Activated CD8-positive, alpha-beta T cell treated with anti-CD3 and anti-CD28 coated beads, Interleukin-2, amount 10 ng/mL, durations not matched to agents 7 days and 5 days (primary cell): ENCODE data around the gene GFRA1. TPM values are rescaled to one million over a fixed set of nuclear protein-coding genes. Genes with fewer than 3 reads are reported as not detected.

Experiments used
- ATAC-seq: fragments of 150-1000 bp; cut with Tn5 transposase; one replicate; pipeline ENCODE4 v1.10.0; 2021; ENCODE audit warnings: moderate library complexity
- CTCF ChIA-PET: fragments of 350-600 bp; sonication (Branson Sonifier 250); formaldehyde crosslinking; loops from one replicate; lab custom pipeline; 2021; ENCODE audit warnings: antibody characterized with exemption; lab: Charles Lee
- POLR2A ChIA-PET: fragments of 350-600 bp; sonication (Branson Sonifier 250); formaldehyde crosslinking; loops from one replicate; lab custom pipeline; 2021; ENCODE audit warnings: antibody characterized with exemption; lab: Charles Lee
- DNase-seq: peaks from one replicate; pipeline ENCODE4 v3.0.0-alpha.2; 2020
- H3K27ac Mint-ChIP-seq: one replicate; pipeline ENCODE4 v1.8.0; 2021; ENCODE audit warnings: mild to moderate bottlenecking, mixed read lengths
- H3K27me3 Mint-ChIP-seq: one replicate; pipeline ENCODE4 v1.8.0; 2021; ENCODE audit warnings: low read depth, mixed read lengths
- H3K36me3 Mint-ChIP-seq: one replicate; pipeline ENCODE4 v1.8.0; 2021; ENCODE audit warnings: low read depth, mixed read lengths
- H3K4me1 Mint-ChIP-seq: one replicate; pipeline ENCODE4 v1.8.0; 2021; ENCODE audit warnings: low read depth, mixed read lengths
- H3K4me3 Mint-ChIP-seq: one replicate; pipeline ENCODE4 v1.8.0; 2021; ENCODE audit warnings: mild to moderate bottlenecking, mixed read lengths
- H3K9me3 Mint-ChIP-seq: one replicate; pipeline ENCODE4 v1.8.0; 2022; ENCODE audit warnings: mixed read lengths; ENCODE audit not compliant: insufficient read depth
- total RNA-seq, 2 experiments: library from RNA; stranded (reverse); gene quantifications; one replicate each; pipeline ENCODE4 v1.2.3, GENCODE V29; 2021

GFRA1 gene
- total RNA-seq, 2 experiments from 2014 or later = not detected

DNA sequence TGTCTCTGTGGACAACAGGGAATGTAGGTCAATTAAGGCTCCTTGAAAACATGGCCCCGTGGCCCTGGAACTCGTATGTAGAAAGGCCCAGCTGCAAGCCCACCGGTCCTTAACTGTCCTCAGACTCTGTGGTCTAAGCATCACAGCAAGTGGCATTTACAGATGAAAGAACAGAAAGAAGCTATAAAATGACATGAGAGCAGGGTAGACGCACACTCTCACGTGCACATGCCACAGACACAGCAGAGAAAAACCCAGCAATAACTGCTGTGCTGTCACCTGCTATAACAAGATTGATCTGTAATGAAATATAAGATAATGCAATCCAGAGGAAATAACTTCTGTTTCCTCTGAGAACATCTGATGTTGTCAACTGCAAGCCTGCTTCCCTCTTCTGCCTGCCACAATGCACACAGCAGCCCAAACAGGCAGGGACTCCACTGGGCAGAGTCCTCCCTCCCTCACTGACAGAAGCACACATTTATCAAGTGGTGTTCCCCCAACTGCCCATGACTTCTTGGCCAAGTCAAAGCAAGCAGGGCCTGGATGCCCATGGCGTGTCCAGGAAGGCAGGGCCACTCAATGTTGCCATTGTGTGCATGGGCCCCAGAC is 63.9 kb downstream of the GFRA1 start:
- Mint-ChIP-seq H3K27me3 (no peaks in the 10 kb centered on the region), H3K4me3 (no peak overlapping the region), H3K36me3 (no peaks in the 10 kb centered on the region), H3K9me3 (no peaks in the 10 kb centered on the region), H3K4me1 (no peaks in the 10 kb centered on the region), H3K27ac (no peak overlapping the region)
- ChIA-PET CTCF (no interaction called here), POLR2A (no interaction called here)
- ATAC-seq (no peak), DNase-seq (no peak)

DNA sequence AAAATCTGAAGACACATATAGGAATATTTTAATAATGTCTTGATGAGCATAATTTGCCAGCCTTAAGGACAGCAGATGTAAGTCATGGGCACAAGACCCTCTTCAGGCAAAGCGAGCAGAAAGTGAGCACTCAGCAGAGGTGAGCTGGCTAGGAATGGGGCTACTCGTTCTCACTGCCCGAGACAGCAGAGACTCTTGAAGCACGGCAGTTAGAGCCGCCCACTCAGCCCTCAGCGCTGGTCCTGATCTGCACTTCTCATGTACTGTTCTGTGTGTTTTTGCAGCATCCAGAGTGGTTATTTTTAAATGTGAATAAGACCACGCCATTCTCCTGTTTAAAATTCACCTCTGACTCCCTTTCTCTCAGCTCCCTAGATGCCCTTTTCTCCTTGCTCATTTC is 65.3 kb downstream of the GFRA1 start:
- ChIA-PET CTCF (no interaction called here), POLR2A (no interaction called here)
- no peak overlapping the region for H3K27ac Mint-ChIP-seq
- H3K4me1 Mint-ChIP-seq = no peaks in the 10 kb centered on the region
- H3K27me3 Mint-ChIP-seq = no peaks in the 10 kb centered on the region
- H3K4me3 Mint-ChIP-seq = no peak overlapping the region
- no peak for DNase-seq
- no peaks in the 10 kb centered on the region for H3K9me3 Mint-ChIP-seq
- no peaks in the 10 kb centered on the region for H3K36me3 Mint-ChIP-seq
- no peak for ATAC-seq

DNA sequence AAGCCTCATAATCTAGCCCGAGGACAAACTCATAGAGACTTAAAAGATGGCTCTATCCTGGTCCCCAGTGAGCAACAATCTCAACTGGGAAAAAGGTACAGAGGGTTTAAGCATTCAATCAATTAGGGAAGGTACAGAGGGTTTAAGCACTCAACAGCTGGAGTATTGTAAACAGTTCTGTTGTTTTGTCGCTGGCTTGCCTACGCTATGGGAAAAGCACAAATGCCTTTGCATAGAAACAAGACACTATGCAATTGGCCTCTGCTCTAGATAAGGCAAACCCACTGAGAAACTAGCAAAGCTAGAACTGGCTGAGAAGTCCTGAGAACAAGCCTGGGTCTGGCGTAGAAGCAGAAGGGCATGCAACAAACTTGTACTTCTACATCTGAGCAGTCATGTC is 69.3 kb downstream of the GFRA1 start:
- Mint-ChIP-seq H3K27me3 (no peaks in the 10 kb centered on the region), H3K4me1 (no peaks in the 10 kb centered on the region), H3K9me3 (no peaks in the 10 kb centered on the region), H3K36me3 (no peaks in the 10 kb centered on the region), H3K27ac (no peak overlapping the region), H3K4me3 (no peak overlapping the region)
- ChIA-PET POLR2A (no interaction called here), CTCF (no interaction called here)
- DNase-seq = no peak
- ATAC-seq = no peak

DNA sequence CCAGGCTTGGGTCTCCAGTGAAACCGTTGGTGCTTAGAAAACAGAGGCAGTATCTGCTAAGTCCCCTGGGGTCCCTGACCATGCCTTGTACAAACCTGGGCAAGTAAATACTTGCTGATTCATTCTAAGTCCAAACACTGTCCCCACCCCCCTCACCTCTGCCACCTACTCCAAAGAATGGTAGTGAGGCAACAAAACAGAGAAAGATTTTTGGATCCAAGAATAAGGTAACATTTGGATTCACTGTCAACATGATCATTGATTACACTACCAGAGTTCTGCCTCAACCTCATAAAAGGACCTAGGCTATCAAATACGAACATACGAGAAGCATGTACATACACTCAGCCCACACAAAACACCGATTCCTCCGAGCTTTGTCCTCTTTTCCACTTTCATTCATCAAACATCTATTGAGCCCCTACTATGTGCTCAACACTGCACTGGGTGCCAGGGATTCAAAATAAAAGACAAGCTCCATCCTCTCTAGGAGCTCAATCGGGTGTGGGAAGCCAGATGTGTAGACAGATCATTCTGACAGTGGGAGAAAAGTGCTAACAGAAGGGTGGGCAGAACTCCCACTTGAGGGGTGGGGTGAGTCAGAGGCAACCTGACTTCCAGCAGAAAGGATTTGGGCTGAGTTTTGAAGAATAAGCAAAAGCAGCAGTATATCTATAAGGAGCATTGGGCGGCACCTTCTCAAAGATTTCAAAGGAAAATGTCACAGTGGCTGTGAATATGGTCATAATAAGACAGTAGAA is 71.2 kb downstream of the GFRA1 start:
- CTCF ChIA-PET = no interaction called here
- no peaks in the 10 kb centered on the region for H3K4me1 Mint-ChIP-seq
- no peaks in the 10 kb centered on the region for H3K9me3 Mint-ChIP-seq
- no peak overlapping the region for H3K27ac Mint-ChIP-seq
- H3K27me3 Mint-ChIP-seq = no peaks in the 10 kb centered on the region
- no peaks in the 10 kb centered on the region for H3K36me3 Mint-ChIP-seq
- POLR2A ChIA-PET = no interaction called here
- ATAC-seq (no peak), DNase-seq (no peak)
- H3K4me3 Mint-ChIP-seq = no peak overlapping the region

DNA sequence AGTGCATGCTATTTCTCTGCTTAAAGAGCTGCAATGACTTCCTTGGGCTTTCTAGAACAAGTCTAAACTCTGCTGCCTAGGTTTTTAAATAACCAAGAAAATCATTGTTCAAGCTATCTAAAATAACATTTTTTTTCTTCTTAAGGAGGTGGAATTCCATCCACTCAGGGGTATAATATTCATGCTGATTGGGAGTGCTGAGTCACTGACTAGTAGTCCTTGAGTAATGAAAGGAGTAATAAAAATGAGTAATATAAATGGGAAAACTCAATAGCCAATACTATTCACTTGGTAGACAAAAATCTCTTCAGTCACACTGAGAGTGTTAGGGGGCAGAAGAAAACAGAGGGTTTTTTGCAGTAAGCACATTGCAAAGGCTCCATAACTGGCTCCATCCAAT is 72.0 kb downstream of the GFRA1 start:
- Mint-ChIP-seq H3K36me3 (no peaks in the 10 kb centered on the region), H3K27me3 (no peaks in the 10 kb centered on the region), H3K27ac (no peak overlapping the region), H3K4me1 (no peaks in the 10 kb centered on the region), H3K4me3 (no peak overlapping the region), H3K9me3 (no peaks in the 10 kb centered on the region)
- no peak for ATAC-seq
- ChIA-PET CTCF (no interaction called here), POLR2A (no interaction called here)
- DNase-seq = no peak

DNA sequence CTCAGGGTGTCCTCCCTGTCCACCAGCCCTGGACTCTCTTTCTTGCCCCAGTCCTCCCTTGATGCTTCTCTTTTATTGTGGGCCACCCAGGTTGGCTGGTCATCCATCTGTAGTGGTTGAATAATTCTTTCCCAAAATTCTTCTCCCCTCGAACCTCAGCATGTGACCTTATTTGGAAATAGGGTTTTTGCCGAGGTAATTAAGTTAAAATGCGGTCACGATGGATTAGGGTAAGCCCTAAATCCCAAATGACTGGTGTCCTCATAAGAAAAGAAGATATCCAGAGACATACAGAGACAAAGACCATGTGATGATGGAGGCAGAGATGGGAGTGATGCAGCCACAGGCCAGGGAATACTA is 74.3 kb downstream of the GFRA1 start:
- DNase-seq (no peak), ATAC-seq (no peak)
- no peaks in the 10 kb centered on the region for H3K4me1 Mint-ChIP-seq
- H3K27me3 Mint-ChIP-seq = no peaks in the 10 kb centered on the region
- H3K4me3 Mint-ChIP-seq = no peak overlapping the region
- H3K36me3 Mint-ChIP-seq = no peaks in the 10 kb centered on the region
- POLR2A ChIA-PET = no interaction called here
- no peaks in the 10 kb centered on the region for H3K9me3 Mint-ChIP-seq
- CTCF ChIA-PET = no interaction called here
- H3K27ac Mint-ChIP-seq = no peak overlapping the region

DNA sequence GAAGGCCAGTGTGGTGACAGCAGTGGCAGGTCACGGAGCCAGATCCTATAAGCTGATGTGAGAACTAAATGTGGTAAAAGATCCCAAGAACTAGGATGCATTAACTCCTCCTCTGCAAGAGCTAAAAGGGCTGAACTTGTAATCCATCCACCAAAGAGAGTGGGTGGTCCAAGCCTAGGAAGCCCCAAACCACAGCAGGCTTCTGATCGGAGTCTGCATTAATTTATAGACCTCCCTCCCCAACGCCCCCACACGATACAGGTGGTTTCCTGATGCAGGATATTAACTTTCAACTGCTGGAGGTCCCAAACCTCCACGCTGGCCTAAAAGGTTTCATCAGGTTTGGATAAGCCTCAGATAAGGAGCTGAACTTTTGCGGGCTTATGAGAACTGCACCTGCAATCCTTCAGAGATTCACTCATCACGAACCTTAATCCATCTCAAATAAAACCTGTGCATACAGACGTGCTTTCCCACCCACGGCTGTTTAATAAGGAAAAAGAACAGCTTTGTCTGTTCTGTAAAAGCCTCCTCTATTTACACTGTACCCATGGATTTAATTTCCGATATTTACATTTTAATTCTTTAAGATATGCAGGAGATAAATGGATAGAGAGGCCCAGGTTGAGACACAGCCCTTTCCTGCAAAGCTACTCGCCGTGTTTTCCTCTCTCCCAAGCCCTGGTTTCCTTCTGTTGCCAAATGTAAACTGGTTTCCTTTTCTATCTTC is 74.9 kb downstream of the GFRA1 start:
- Mint-ChIP-seq H3K4me3 (no peak overlapping the region), H3K27me3 (no peaks in the 10 kb centered on the region), H3K27ac (no peak overlapping the region), H3K9me3 (no peaks in the 10 kb centered on the region), H3K36me3 (no peaks in the 10 kb centered on the region), H3K4me1 (no peaks in the 10 kb centered on the region)
- POLR2A ChIA-PET = no interaction called here
- CTCF ChIA-PET = no interaction called here
- DNase-seq = no peak
- no peak for ATAC-seq

DNA sequence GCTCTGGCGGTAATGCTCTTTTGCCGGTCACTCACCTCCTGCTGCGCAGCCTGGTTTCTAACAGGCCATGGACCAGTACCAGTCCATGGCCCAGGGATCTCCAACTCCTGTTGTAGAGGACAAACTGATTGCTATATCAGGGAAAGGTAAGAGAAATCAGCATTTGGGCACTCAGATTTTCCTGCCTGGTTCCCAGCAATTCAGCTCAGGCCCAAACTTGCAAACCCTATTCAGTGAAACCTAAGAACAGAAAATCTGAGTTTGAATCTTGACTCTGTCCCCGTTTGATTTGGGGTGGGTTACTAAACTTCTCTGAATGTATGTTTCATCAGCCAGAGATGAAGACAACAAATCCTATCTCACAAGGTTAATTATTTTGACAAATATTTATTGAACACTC is 77.4 kb downstream of the GFRA1 start:
- CTCF ChIA-PET = no interaction called here
- POLR2A ChIA-PET = no interaction called here
- Mint-ChIP-seq H3K9me3 (no peaks in the 10 kb centered on the region), H3K4me3 (no peak overlapping the region), H3K27ac (no peak overlapping the region), H3K36me3 (no peaks in the 10 kb centered on the region), H3K27me3 (no peaks in the 10 kb centered on the region), H3K4me1 (no peaks in the 10 kb centered on the region)
- DNase-seq (no peak), ATAC-seq (no peak)

DNA sequence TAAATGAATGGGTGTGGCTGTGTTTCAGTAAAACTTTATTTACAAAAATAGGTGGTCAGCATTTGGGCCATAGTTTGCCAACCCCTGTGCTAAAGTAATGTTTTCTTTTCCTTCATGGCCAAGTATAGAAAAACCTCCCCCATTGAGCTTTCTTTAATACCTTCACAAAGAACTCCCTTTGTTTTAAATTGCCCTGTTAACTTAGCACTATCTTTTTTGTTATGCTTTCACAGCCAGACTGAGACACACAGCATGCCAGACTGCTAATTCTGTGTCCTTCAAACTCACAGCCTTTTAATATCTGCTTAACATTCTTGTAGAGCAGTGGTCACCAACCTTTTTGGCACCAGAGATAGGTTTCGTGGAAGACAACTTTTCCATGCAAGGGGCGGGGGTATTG is 78.0 kb downstream of the GFRA1 start:
- Mint-ChIP-seq H3K27ac (no peak overlapping the region), H3K36me3 (no peaks in the 10 kb centered on the region), H3K9me3 (no peaks in the 10 kb centered on the region), H3K27me3 (no peaks in the 10 kb centered on the region), H3K4me3 (no peak overlapping the region), H3K4me1 (no peaks in the 10 kb centered on the region)
- ChIA-PET CTCF (no interaction called here), POLR2A (no interaction called here)
- no peak for ATAC-seq
- DNase-seq = no peak

DNA sequence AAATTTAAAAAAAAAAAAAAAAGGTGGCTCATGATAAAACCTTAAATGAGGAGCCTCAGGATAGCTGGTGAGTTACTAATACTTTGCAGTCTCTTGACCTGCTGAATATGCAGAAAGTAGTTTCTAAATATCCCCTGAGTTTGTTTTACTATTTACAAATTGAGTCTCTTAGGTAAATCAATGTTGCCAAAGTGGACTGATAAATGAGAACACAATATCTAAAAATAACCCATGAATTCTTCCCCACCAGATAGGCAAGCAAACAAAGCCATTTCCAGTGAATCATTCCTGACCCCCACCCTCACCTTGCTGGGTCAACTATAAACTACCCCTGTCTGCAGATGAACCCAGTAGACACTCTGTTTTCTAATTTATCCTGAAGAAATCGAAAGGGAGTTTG is 78.9 kb downstream of the GFRA1 start:
- POLR2A ChIA-PET = interaction anchor here (0.7 kb wide), 1 partner anchor 1064 kb away, joined by 4 read pairs; no protein-coding TSS in a partner anchor
- H3K9me3 Mint-ChIP-seq = no peaks in the 10 kb centered on the region
- no peaks in the 10 kb centered on the region for H3K27me3 Mint-ChIP-seq
- CTCF ChIA-PET = no interaction called here
- no peak overlapping the region for H3K27ac Mint-ChIP-seq
- H3K4me3 Mint-ChIP-seq = no peak overlapping the region
- H3K4me1 Mint-ChIP-seq = no peaks in the 10 kb centered on the region
- DNase-seq = no peak
- no peaks in the 10 kb centered on the region for H3K36me3 Mint-ChIP-seq
- ATAC-seq = no peak

DNA sequence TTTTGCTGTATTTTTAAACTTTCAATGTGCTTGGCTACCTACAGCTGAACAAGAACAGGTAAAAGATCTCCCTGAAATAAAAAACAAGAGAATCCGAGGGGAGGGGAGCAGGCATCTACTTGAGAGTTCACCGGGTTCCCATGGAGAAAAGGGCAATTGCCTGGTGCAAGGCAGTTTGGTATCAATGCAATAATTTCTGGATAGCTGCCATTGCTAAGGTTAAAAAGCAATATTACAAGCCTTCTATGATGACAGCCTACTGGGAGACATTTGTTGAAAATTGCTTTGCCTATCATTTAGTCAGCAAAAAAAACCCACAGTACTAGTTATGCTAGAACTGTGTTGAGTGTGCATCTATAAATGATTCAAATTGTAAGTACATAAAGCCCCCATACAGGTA is 82.1 kb downstream of the GFRA1 start:
- no peak for DNase-seq
- no peak overlapping the region for H3K27ac Mint-ChIP-seq
- no peak for ATAC-seq
- H3K4me3 Mint-ChIP-seq = no peak overlapping the region
- no peaks in the 10 kb centered on the region for H3K27me3 Mint-ChIP-seq
- H3K4me1 Mint-ChIP-seq = no peaks in the 10 kb centered on the region
- no peaks in the 10 kb centered on the region for H3K36me3 Mint-ChIP-seq
- ChIA-PET CTCF (no interaction called here), POLR2A (no interaction called here)
- no peaks in the 10 kb centered on the region for H3K9me3 Mint-ChIP-seq

DNA sequence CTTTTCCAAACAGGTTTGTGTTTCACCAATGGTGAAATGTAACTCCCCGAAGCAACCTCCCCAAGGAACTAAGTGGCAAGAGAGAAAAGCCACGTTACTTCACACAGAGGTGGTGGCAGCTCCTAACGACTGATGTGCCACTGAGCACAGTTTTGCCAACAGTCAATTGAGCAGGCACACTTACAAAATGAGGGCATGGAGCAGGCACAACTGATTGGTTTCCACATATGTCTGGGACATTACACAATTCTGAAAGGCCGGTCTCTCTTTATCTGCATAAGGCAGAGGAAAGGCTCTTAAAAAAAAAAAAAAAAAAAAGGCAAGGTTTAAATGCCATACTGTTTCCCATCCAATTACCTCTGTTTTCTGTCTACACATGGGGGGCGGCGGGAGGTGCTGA is 86.7 kb downstream of the GFRA1 start:
- Mint-ChIP-seq H3K27me3 (no peaks in the 10 kb centered on the region), H3K4me1 (no peaks in the 10 kb centered on the region), H3K4me3 (no peak overlapping the region), H3K27ac (no peak overlapping the region), H3K36me3 (no peaks in the 10 kb centered on the region), H3K9me3 (no peaks in the 10 kb centered on the region)
- ATAC-seq = no peak
- DNase-seq = no peak
- CTCF ChIA-PET = no interaction called here
- POLR2A ChIA-PET = no interaction called here
